Bronchial epithelial cell (primary cell): Measurements from ENCODE around the gene OGFR. TPM values are rescaled to one million over a fixed set of nuclear protein-coding genes. Genes with fewer than 3 reads are reported as not detected.

Source experiments
- DNase-seq: peaks from one replicate; pipeline ENCODE4 v3.0.0-alpha.2; 2010; ENCODE audit warnings: low read depth
- FAIRE-seq: peaks from 2 replicates; lab custom pipeline; 2011; peaks lifted over from hg19 to GRCh38; lab: Jason Lieb, UNC
- H3K27me3 ChIP-seq: 2 replicates; pipeline ENCODE4 v1.5.1; 2011; ENCODE audit warnings: low read length; ENCODE audit not compliant: control insufficient read depth, insufficient read depth
- H3K36me3 ChIP-seq: 2 replicates; pipeline ENCODE4 v1.5.1; 2011; ENCODE audit warnings: low read length; ENCODE audit not compliant: control insufficient read depth, insufficient read depth
- H3K4me3 ChIP-seq: 2 replicates; pipeline ENCODE4 v1.5.1; 2011; ENCODE audit warnings: mild to moderate bottlenecking, low read depth, low read length, control low read depth
- total RNA-seq: library from RNA; depleted of rRNA; stranded (reverse); fragments of >200 nt; gene quantifications from 2 replicates; pipeline ENCODE4 v1.2.1, GENCODE V29; 2014
- TF ChIP-seq, protein P1 (sequence below): IDR thresholded peaks from 2 replicates; pipeline ENCODE4 v1.5.1; 2011; ENCODE audit warnings: mild to moderate bottlenecking, moderate library complexity, low read length, control low read depth, inconsistent platforms; ENCODE audit not compliant: insufficient read depth, severe bottlenecking

OGFR gene, protein sequence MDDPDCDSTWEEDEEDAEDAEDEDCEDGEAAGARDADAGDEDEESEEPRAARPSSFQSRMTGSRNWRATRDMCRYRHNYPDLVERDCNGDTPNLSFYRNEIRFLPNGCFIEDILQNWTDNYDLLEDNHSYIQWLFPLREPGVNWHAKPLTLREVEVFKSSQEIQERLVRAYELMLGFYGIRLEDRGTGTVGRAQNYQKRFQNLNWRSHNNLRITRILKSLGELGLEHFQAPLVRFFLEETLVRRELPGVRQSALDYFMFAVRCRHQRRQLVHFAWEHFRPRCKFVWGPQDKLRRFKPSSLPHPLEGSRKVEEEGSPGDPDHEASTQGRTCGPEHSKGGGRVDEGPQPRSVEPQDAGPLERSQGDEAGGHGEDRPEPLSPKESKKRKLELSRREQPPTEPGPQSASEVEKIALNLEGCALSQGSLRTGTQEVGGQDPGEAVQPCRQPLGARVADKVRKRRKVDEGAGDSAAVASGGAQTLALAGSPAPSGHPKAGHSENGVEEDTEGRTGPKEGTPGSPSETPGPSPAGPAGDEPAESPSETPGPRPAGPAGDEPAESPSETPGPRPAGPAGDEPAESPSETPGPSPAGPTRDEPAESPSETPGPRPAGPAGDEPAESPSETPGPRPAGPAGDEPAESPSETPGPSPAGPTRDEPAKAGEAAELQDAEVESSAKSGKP
- total RNA-seq, result 16.1 and 17.8 TPM in 2 replicates

DNA sequence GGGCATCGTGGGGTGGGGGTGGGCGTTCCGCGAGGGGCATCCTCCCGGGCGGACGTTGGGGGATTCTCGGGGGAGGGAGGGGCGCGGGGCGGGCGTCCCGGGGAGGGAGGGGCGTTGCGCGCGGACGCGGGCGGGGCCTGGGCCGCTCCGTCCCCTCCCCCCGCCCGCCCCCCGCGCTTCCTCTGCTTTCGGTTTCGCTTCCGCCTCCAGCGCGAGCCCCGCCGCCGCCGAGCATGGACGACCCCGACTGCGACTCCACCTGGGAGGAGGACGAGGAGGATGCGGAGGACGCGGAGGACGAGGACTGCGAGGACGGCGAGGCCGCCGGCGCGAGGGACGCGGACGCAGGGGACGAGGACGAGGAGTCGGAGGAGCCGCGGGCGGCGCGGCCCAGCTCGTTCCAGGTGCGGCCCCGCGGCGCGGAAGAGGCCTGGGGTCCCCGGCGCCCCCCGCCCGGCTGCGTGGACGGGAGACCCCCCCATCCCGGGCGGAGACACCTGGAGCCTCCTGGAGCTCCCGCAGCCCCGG is at the start of gene OGFR:
OGFR (plus strand) TSS at position 209 of the 528 bp plus-strand sequence; CDS start at position 234, 25 bp downstream.
- peaks cover 17% of the 10 kb centered on the region for H3K36me3 ChIP-seq
- no peak for FAIRE-seq
- TF ChIP-seq, protein P1, sequence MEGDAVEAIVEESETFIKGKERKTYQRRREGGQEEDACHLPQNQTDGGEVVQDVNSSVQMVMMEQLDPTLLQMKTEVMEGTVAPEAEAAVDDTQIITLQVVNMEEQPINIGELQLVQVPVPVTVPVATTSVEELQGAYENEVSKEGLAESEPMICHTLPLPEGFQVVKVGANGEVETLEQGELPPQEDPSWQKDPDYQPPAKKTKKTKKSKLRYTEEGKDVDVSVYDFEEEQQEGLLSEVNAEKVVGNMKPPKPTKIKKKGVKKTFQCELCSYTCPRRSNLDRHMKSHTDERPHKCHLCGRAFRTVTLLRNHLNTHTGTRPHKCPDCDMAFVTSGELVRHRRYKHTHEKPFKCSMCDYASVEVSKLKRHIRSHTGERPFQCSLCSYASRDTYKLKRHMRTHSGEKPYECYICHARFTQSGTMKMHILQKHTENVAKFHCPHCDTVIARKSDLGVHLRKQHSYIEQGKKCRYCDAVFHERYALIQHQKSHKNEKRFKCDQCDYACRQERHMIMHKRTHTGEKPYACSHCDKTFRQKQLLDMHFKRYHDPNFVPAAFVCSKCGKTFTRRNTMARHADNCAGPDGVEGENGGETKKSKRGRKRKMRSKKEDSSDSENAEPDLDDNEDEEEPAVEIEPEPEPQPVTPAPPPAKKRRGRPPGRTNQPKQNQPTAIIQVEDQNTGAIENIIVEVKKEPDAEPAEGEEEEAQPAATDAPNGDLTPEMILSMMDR, result no peak
- peak within 1 kb of the TSS; percentile 87 for H3K4me3 ChIP-seq
- DNase-seq, result no peak
- no peaks in the 10 kb centered on the region for H3K27me3 ChIP-seq

DNA sequence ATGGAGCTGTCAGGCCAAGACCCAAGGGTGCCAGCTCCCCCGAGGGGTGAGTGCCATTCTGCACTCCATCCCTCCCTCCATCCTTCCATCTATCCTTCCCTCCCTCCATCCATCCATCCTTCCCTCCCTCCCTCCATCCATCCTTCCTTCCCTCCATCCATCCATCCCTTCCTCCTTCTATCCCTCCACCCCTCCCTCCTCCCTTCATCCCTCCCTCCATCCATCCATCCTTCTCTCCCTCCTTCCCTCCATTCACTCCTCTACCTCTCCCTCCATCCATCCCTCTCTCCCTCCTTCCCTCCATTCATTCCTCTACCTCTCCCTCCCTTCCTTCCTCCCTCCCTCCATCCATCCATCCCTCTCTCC is 49.7 kb upstream of the OGFR start:
- Histone ChIP-seq H3K27me3 (peaks cover 21% of the 10 kb centered on the region), H3K36me3 (no peaks in the 10 kb centered on the region), H3K4me3 (no peak overlapping the region)
- TF ChIP-seq, protein P1, result no peak
- FAIRE-seq (no peak), DNase-seq (no peak)

DNA sequence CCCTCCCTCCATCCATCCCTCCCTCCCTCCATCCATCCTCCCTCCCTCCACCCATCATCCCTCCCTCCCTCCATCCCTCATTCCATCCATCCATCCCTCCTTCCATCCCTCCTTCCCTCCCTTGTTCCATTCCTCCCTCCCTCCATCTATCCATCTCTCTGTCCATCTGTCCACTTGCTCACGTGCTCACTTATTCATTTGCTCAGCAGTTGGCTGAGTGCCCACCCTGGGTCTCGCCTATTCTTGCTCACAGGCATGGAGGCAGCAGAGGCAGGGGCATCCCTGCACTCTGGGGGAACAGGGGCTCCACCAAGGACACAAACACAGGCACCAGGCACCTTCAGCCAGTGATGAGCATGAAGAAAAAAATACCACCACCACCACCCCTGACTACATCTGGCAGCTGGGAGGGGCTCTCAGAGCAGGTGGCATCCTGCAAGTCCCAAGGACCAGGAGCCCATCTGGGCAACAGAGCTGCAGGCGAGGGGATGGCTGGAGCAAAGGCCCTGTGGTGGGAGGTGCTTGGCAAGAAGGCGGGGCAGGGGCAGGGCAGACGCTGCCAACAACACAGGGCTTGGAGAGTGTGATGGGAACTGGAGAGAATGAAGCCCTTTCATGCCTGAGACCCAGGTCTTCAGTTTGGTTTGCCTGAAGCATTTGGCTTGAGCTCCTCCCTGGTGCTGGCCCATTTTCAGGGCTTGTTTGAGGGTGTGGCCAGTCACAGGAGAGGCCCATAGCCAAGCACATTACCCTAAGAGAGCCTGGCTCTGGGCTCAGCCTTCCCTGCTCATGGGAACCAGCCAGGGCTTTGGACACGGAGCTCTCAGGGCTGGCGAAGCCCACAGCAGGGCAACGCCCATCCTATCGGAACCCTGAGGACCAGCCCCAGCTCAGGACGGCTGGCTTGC is 48.6 kb upstream of the OGFR start:
- TF ChIP-seq, protein P1, result no peak
- Histone ChIP-seq H3K36me3 (no peaks in the 10 kb centered on the region), H3K27me3 (peaks cover 21% of the 10 kb centered on the region), H3K4me3 (no peak overlapping the region)
- no peak for FAIRE-seq
- no peak for DNase-seq

DNA sequence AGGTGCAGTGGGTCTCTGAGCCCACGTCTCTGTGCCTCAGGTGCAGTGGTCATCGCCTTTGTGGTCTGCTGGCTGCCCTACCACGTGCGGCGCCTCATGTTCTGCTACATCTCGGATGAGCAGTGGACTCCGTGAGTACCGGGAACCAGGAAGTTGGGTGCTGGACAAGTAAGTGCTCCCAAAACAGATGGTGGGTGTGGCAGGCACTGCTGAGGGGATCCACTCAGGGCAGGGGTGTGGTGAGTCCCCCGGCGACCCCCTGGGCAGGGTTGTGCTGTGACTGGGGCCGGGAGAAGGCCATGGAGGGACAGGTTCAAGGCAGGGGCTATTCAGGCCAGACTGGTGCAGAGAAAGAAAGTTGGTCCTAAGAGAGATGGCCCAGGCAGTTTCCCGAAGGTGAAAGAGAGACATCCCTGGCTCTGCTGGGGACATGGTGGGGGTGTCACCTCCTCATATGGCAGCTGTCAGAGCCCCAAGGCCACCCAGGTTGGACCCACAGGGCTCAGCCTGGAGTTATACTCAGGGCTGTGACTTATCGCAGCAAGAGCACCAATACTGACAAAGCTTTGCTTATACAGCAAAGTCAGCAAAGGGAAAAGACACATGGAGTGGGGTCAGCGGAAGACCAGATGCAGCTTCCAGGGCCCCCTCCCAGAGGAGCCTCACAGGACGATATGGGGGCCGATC is 46.3 kb upstream of the OGFR start:
- no peak for DNase-seq
- H3K4me3 ChIP-seq, result no peak overlapping the region
- peaks cover 12% of the 10 kb centered on the region for H3K27me3 ChIP-seq
- FAIRE-seq, result no peak
- TF ChIP-seq, protein P1, result no peak
- no peaks in the 10 kb centered on the region for H3K36me3 ChIP-seq

DNA sequence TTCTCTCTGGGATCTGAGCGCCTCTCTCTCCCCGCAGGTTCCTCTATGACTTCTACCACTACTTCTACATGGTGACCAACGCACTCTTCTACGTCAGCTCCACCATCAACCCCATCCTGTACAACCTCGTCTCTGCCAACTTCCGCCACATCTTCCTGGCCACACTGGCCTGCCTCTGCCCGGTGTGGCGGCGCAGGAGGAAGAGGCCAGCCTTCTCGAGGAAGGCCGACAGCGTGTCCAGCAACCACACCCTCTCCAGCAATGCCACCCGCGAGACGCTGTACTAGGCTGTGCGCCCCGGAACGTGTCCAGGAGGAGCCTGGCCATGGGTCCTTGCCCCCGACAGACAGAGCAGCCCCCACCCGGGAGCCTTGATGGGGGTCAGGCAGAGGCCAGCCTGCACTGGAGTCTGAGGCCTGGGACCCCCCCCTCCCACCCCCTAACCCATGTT is 44.6 kb upstream of the OGFR start:
- Histone ChIP-seq H3K36me3 (no peaks in the 10 kb centered on the region), H3K27me3 (peaks cover 10% of the 10 kb centered on the region), H3K4me3 (no peak overlapping the region)
- FAIRE-seq (no peak), DNase-seq (no peak)
- TF ChIP-seq, protein P1, result no peak
